ENCODE results near the gene SEZ6L. TPM values are rescaled to one million over a fixed set of nuclear protein-coding genes. Genes with fewer than 3 reads are reported as not detected.
A peak's percentile ranks its signal among the peaks of the same experiment; 100 is the strongest.

The SEZ6L gene
- total RNA-seq, 1 experiment from 2014 or later: not detected

GRCh38 chr22:26172389-26172990 lies 3.2 kb downstream of the SEZ6L start:
- DNase-seq (ENCODE audit: low read depth): no peak

GRCh38 chr22:26174280-26174679 lies 5.0 kb downstream of the SEZ6L start:
- peak; percentile 3 for DNase-seq (ENCODE audit: low read depth)

GRCh38 chr22:26182723-26183122 lies 13.5 kb downstream of the SEZ6L start:
- DNase-seq (ENCODE audit: low read depth): no peak

GRCh38 chr22:26185190-26185589 lies 15.9 kb downstream of the SEZ6L start:
- no peak for DNase-seq (ENCODE audit: low read depth)

GRCh38 chr22:26188341-26188740 lies 19.1 kb downstream of the SEZ6L start:
- no peak for DNase-seq (ENCODE audit: low read depth)

- DNase-seq (ENCODE audit: low read depth): no peak
Measured at GRCh38 chr22:26194313-26194712, 25.1 kb downstream of the SEZ6L start.

- DNase-seq (ENCODE audit: low read depth): no peak
Measured at GRCh38 chr22:26194877-26195276, 25.6 kb downstream of the SEZ6L start.

- DNase-seq (ENCODE audit: low read depth): no peak
Measured at GRCh38 chr22:26196657-26197056, 27.4 kb downstream of the SEZ6L start.

- no peak for DNase-seq (ENCODE audit: low read depth)
Measured at GRCh38 chr22:26197425-26197824, 28.2 kb downstream of the SEZ6L start.

- no peak for DNase-seq (ENCODE audit: low read depth)
Measured at GRCh38 chr22:26199665-26200064, 30.4 kb downstream of the SEZ6L start.

GRCh38 chr22:26202280-26202924 lies 33.1 kb downstream of the SEZ6L start:
- no peak for DNase-seq (ENCODE audit: low read depth)

- no peak for DNase-seq (ENCODE audit: low read depth)
Measured at GRCh38 chr22:26205494-26205893, 36.2 kb downstream of the SEZ6L start.

- no peak for DNase-seq (ENCODE audit: low read depth)
Measured at GRCh38 chr22:26210334-26210733, 41.1 kb downstream of the SEZ6L start.

- DNase-seq (ENCODE audit: low read depth): no peak
Measured at GRCh38 chr22:26213826-26214225, 44.6 kb downstream of the SEZ6L start.

- no peak for DNase-seq (ENCODE audit: low read depth)
Measured at GRCh38 chr22:26214466-26214865, 45.2 kb downstream of the SEZ6L start.

- no peak for DNase-seq (ENCODE audit: low read depth)
Measured at GRCh38 chr22:26215736-26216135, 46.5 kb downstream of the SEZ6L start.

- DNase-seq (ENCODE audit: low read depth): no peak
Measured at GRCh38 chr22:26225207-26225606, 55.9 kb downstream of the SEZ6L start.

- no peak for DNase-seq (ENCODE audit: low read depth)
Measured at GRCh38 chr22:26226538-26227297, 57.5 kb downstream of the SEZ6L start.

- no peak for DNase-seq (ENCODE audit: low read depth)
Measured at GRCh38 chr22:26229910-26230309, 60.6 kb downstream of the SEZ6L start.

- no peak for DNase-seq (ENCODE audit: low read depth)
Measured at GRCh38 chr22:26234296-26234695, 65.0 kb downstream of the SEZ6L start.

GRCh38 chr22:26235792-26236487 lies 66.7 kb downstream of the SEZ6L start:
- no peak for DNase-seq (ENCODE audit: low read depth)

- DNase-seq (ENCODE audit: low read depth): no peak
Measured at GRCh38 chr22:26236991-26237390, 67.7 kb downstream of the SEZ6L start.
